ENCODE measurements around the gene TBC1D22A.

DNA sequence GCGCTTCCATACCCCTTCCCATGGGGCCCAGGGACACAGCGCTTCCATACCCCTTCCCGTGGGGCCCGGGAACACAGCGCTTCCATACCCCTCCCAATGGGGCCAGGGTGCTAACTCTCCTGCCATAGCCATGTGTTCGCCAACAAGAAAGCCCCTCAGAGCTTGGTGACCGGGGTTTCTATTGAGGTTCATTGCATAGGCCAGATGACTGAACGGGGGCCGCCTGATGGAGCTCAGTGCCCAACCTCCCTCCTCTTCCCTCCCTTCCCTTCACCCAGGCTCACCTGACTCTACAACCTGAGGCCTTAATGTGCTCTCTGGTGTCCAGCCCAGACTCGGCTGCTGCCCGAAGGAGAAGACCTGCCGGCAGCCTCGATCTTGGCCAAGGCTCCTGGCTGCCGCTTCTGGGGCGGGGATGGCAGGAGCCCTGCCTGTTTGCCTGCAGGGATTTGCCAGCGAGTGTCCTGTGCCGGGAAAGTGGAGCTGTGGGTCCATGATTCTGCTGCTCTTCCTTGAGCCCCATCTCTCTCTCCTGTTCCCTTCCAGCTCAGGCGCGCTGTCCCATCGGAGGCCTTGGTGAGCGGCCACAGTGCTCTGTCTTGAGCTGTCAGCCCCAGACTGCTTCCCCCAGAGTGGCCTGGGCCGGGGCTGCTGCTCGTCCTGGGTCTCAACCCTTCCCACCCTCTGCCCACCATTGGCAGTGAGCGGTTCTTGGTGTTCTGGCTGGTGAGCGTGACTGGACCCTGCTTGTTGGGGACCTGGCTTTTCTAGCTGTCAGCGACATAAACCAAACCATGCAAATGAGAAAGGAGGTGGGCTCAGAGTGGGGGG, 267.0 kb downstream of the TBC1D22A start:
- TF ChIP-seq, protein P1, sequence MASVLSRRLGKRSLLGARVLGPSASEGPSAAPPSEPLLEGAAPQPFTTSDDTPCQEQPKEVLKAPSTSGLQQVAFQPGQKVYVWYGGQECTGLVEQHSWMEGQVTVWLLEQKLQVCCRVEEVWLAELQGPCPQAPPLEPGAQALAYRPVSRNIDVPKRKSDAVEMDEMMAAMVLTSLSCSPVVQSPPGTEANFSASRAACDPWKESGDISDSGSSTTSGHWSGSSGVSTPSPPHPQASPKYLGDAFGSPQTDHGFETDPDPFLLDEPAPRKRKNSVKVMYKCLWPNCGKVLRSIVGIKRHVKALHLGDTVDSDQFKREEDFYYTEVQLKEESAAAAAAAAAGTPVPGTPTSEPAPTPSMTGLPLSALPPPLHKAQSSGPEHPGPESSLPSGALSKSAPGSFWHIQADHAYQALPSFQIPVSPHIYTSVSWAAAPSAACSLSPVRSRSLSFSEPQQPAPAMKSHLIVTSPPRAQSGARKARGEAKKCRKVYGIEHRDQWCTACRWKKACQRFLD (CRISPR knock-in tag; IDR thresholded peaks at IDR 0.05): no peak
- TF ChIP-seq JUN (IDR thresholded peaks at IDR 0.05; ENCODE audit: borderline replicate concordance, low read depth, low read length) (no peak), JUN (CRISPR knock-in tag; IDR thresholded peaks at IDR 0.05; ENCODE audit: borderline replicate concordance) (no peak), EZH2 (IDR thresholded peaks at IDR 0.05; ENCODE audit: borderline replicate concordance, low read depth, low read length) (no peak), IRF2 (CRISPR knock-in tag; IDR thresholded peaks at IDR 0.05) (no peak), POLR2AphosphoS5 (IDR thresholded peaks at IDR 0.05; ENCODE audit: control insufficient read depth, insufficient read depth, low read depth, low read length) (no peak), ZNF253 (CRISPR knock-in tag; conservative IDR thresholded peaks at IDR 0.05) (no peak), YBX1 (IDR thresholded peaks at IDR 0.05) (no peak), NR2C2 (CRISPR knock-in tag; IDR thresholded peaks at IDR 0.05) (no peak), NR2C2 (tag; IDR thresholded peaks at IDR 0.05) (no peak), SRF (CRISPR knock-in tag; IDR thresholded peaks at IDR 0.05) (no peak), TCF3 (CRISPR knock-in tag; IDR thresholded peaks at IDR 0.05) (no peak), MIER1 (IDR thresholded peaks at IDR 0.05; ENCODE audit: low read depth) (no peak), ZNF77 (CRISPR knock-in tag; IDR thresholded peaks at IDR 0.05) (no peak)
- TF ChIP-seq, protein P2, sequence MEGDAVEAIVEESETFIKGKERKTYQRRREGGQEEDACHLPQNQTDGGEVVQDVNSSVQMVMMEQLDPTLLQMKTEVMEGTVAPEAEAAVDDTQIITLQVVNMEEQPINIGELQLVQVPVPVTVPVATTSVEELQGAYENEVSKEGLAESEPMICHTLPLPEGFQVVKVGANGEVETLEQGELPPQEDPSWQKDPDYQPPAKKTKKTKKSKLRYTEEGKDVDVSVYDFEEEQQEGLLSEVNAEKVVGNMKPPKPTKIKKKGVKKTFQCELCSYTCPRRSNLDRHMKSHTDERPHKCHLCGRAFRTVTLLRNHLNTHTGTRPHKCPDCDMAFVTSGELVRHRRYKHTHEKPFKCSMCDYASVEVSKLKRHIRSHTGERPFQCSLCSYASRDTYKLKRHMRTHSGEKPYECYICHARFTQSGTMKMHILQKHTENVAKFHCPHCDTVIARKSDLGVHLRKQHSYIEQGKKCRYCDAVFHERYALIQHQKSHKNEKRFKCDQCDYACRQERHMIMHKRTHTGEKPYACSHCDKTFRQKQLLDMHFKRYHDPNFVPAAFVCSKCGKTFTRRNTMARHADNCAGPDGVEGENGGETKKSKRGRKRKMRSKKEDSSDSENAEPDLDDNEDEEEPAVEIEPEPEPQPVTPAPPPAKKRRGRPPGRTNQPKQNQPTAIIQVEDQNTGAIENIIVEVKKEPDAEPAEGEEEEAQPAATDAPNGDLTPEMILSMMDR (IDR thresholded peaks at IDR 0.05 in 2 of 3, conservative IDR thresholded peaks at IDR 0.05 in 1 of 3; ENCODE audit: insufficient read depth in 2 of 3, low read depth in 1 of 3, low read length in 3 of 3): no peak
- TF ChIP-seq, protein P3, sequence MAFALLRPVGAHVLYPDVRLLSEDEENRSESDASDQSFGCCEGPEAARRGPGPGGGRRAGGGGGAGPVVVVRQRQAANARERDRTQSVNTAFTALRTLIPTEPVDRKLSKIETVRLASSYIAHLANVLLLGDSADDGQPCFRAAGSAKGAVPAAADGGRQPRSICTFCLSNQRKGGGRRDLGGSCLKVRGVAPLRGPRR (CRISPR knock-in tag; IDR thresholded peaks at IDR 0.05): no peak

Measured in K562 (cell line).